ENCODE results near the gene INPP4B. TPM values are rescaled to one million over a fixed set of nuclear protein-coding genes. Genes with fewer than 3 reads are reported as not detected.
A peak's percentile ranks its signal among the peaks of the same experiment; 100 is the strongest.

Gene INPP4B
- polyA plus RNA-seq, 1 of the 3 experiments (the other 2 are of a cell fraction): 0.08 TPM

- Histone ChIP-seq H3K27me3 (ENCODE audit: insufficient read depth) (no peaks in the 10 kb centered on the region), H3K9me2 (no peaks in the 10 kb centered on the region), H3F3A (replicated peaks; ENCODE audit: insufficient read depth) (peaks cover 28% of the 10 kb centered on the region), H3K4me1 (ENCODE audit: control insufficient read depth in 1 of 2, insufficient read depth in 2 of 2, low read depth in 1 of 2, low read length in 1 of 2) (peaks cover 0 to 46% of the 10 kb centered on the region in 2 experiments; a peak in 3 of 4 replicates), H3K9me3 (no peaks in the 10 kb centered on the region), H3K4me3 (ENCODE audit: low read depth in 2 of 2, low read length in 1 of 2) (no peak overlapping the region), H2AFZ (ENCODE audit: low read depth) (peak overlapping the region; percentile 75), H4K20me1 (ENCODE audit: insufficient read depth) (no peaks in the 10 kb centered on the region), H3K79me2 (ENCODE audit: insufficient read depth) (no peaks in the 10 kb centered on the region), H3K4me2 (peak overlapping the region; percentile 26; the same call in 1 of the 2 replicates), H3K27ac (ENCODE audit: low read depth in 2 of 2, low read length in 1 of 2) (peak overlapping the region in 1 of 2 experiments; percentile 22; a peak in 1 of 4 replicates), H3K9ac (no peak overlapping the region), H3K36me3 (replicated peaks in 1 of 2; ENCODE audit: control insufficient read depth in 1 of 2, insufficient read depth in 2 of 2, low read length in 1 of 2) (no peaks in the 10 kb centered on the region)
- no peak for DNase-seq
- POLR2A ChIA-PET: no interaction called here
- 58% methylated on average over 2 of the region's 2 CpGs for WGBS (ENCODE audit: low lambda C conversion rate)
- TF ChIP-seq FOSL2 (IDR thresholded peaks at IDR 0.05; ENCODE audit: borderline replicate concordance, low read depth): no peak
- no peak for TF ChIP-seq FOXJ3 (CRISPR knock-in tag; IDR thresholded peaks at IDR 0.05)
- TF ChIP-seq NFIC (IDR thresholded peaks at IDR 0.05; ENCODE audit: borderline replicate concordance): no peak
- TF ChIP-seq RXRA (IDR thresholded peaks at IDR 0.05; ENCODE audit: borderline replicate concordance, low read depth): no peak
- TF ChIP-seq TCF12 (IDR thresholded peaks at IDR 0.05): no peak
- TF ChIP-seq USF2 (IDR thresholded peaks at IDR 0.05; ENCODE audit: borderline replicate concordance, low read depth, low read length): no peak
- TF ChIP-seq REST (IDR thresholded peaks at IDR 0.05; ENCODE audit: low read depth, low read length): no peak
- TF ChIP-seq RAD21 (IDR thresholded peaks at IDR 0.05; ENCODE audit: low read length): no peak
- no peak for TF ChIP-seq EP300 (IDR thresholded peaks at IDR 0.05; ENCODE audit: borderline replicate concordance in 1 of 2, low read depth in 1 of 2, low read length in 1 of 2)
- no peak for TF ChIP-seq MEF2A (IDR thresholded peaks at IDR 0.05; ENCODE audit: borderline replicate concordance, low read depth)
- TF ChIP-seq ELF1 (IDR thresholded peaks at IDR 0.05): no peak
- no peak for TF ChIP-seq SMC3 (IDR thresholded peaks at IDR 0.05; ENCODE audit: low read depth, low read length)
- TF ChIP-seq MAX (IDR thresholded peaks at IDR 0.05; ENCODE audit: low read depth): no peak
- no peak for TF ChIP-seq RFX5 (IDR thresholded peaks at IDR 0.05; ENCODE audit: low read length)
- no peak for TF ChIP-seq SIN3A (IDR thresholded peaks at IDR 0.05; ENCODE audit: borderline replicate concordance, low read depth, low read length)
- no peak for TF ChIP-seq FOXM1 (IDR thresholded peaks at IDR 0.05; ENCODE audit: low read depth)
- CTCF ChIA-PET: interaction anchor here (0.6 to 1.5 kb wide), 2 partner anchors 10 to 20 kb away, joined by 3 to 5 read pairs; no protein-coding TSS in a partner anchor
These were observed 439.6 kb downstream of the INPP4B start for GRCh38 chr4:142406499-142406835.
